ENCODE data around the gene ZCCHC4. TPM values are rescaled to one million over a fixed set of nuclear protein-coding genes. Genes with fewer than 3 reads are reported as not detected.
"Not testable (repeated sequence)": the region's sequence is repeated elsewhere in the genome, so short reads cannot be mapped to it uniquely, and the experiment has no call there.

ZCCHC4 gene
- total and polyA plus RNA-seq, 7 donors, result 3.5 to 21.8 (median 9.1) TPM

- Histone ChIP-seq H3K4me3 (no peak overlapping the region), H3K27ac (no peak overlapping the region), H3K9me3 (no peaks in the 10 kb centered on the region), H3K27me3 (no peaks in the 10 kb centered on the region), H3K4me1 (no peaks in the 10 kb centered on the region), H3K36me3 (peaks cover 0 to 41% (median 1%) of the 10 kb centered on the region in 4 donors)
- intact Hi-C loops (cut with DNase I), result no loop called here
- DNase-seq, result no peak
- TF ChIP-seq EP300 (IDR thresholded peaks at IDR 0.05) (no peak), POLR2AphosphoS5 (IDR thresholded peaks at IDR 0.05) (no peak), POLR2A (IDR thresholded peaks at IDR 0.05) (no peak), CTCF (IDR thresholded peaks at IDR 0.05) (no peak)
- WGBS, 2 donors, result 97 to 98% methylated on average over 9 of the region's 9 CpGs
Observed at GRCh38 chr4:25361253-25361652, 48.7 kb downstream of the ZCCHC4 start.

DNA sequence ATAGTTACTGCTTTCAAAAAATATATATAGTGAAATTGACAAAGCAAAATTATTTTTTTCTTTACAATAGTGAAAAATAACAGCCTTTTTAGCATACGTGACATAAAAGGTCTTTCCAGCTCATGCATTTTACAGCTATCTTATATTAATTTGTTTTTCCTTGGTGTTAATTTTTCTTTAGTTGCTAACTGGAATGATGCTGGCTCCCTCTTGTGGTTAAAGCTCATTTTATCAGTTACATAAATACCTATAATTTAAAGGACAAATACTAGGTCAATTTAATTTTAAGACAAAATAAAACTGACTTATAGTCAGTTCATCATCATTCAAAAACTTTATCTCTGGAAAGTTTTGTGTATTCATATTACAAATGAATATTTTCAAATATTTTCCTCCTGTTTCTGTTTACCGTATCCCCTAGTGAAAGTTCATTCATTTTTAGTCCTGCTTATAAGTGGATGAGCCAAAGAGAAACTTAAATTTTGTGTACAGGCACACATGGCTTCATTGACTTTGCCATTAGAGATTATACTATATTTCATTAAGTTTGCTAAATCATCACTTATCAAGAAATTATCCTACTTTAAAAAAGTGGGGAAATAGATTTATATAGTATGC, 54.5 kb downstream of the ZCCHC4 start:
- H3K9me3 ChIP-seq, result no peaks in the 10 kb centered on the region
- WGBS, 2 donors, result 79 to 84% methylated on average over 2 of the region's 2 CpGs
- no peak for DNase-seq
- H3K4me1 ChIP-seq, result no peaks in the 10 kb centered on the region
- H3K27ac ChIP-seq, result no peak overlapping the region
- no peaks in the 10 kb centered on the region for H3K27me3 ChIP-seq
- no peak overlapping the region for H3K4me3 ChIP-seq
- H3K36me3 ChIP-seq, result peaks cover 0 to 38% (median 5%) of the 10 kb centered on the region in 4 donors
- intact Hi-C loops (cut with DNase I), result no loop called here
- TF ChIP-seq CTCF (IDR thresholded peaks at IDR 0.05), result peak in 3 of 4 experiments; percentile 30 to 49 (median 31)
- TF ChIP-seq POLR2A (IDR thresholded peaks at IDR 0.05), result no peak

GRCh38 chr4:25367877-25368276, 55.3 kb downstream of the ZCCHC4 start:
- no peak overlapping the region for H3K27ac ChIP-seq
- H3K4me3 ChIP-seq, result no peak overlapping the region
- peaks cover 0 to 30% (median 5%) of the 10 kb centered on the region in 4 donors for H3K36me3 ChIP-seq
- TF ChIP-seq EP300 (IDR thresholded peaks at IDR 0.05) (no peak), POLR2AphosphoS5 (IDR thresholded peaks at IDR 0.05) (no peak)
- no peaks in the 10 kb centered on the region for H3K9me3 ChIP-seq
- intact Hi-C loops (cut with DNase I), result no loop called here
- H3K4me1 ChIP-seq, result no peaks in the 10 kb centered on the region
- no peaks in the 10 kb centered on the region for H3K27me3 ChIP-seq
- no peak for DNase-seq

GRCh38 chr4:25368315-25368714, 55.7 kb downstream of the ZCCHC4 start:
- no peaks in the 10 kb centered on the region for H3K9me3 ChIP-seq
- H3K27me3 ChIP-seq, result no peaks in the 10 kb centered on the region
- WGBS, 2 donors, result 79 to 87% methylated on average over 6 of the region's 6 CpGs
- no peak for TF ChIP-seq EP300 (IDR thresholded peaks at IDR 0.05)
- TF ChIP-seq CTCF (IDR thresholded peaks at IDR 0.05), result no peak
- no peak for TF ChIP-seq POLR2A (IDR thresholded peaks at IDR 0.05)
- no peak for TF ChIP-seq POLR2AphosphoS5 (IDR thresholded peaks at IDR 0.05)
- DNase-seq, result no peak
- no peaks in the 10 kb centered on the region for H3K4me1 ChIP-seq
- intact Hi-C loops (cut with DNase I), result no loop called here
- no peak overlapping the region for H3K27ac ChIP-seq
- peaks cover 0 to 30% (median 5%) of the 10 kb centered on the region in 4 donors for H3K36me3 ChIP-seq
- no peak overlapping the region for H3K4me3 ChIP-seq

- WGBS, 2 donors, result 54 to 69% methylated on average over 2 of the region's 2 CpGs
- no peak for TF ChIP-seq POLR2AphosphoS5 (IDR thresholded peaks at IDR 0.05)
- TF ChIP-seq POLR2A (IDR thresholded peaks at IDR 0.05), result no peak
- no peak for TF ChIP-seq EP300 (IDR thresholded peaks at IDR 0.05)
- TF ChIP-seq CTCF (IDR thresholded peaks at IDR 0.05), result no peak
- no peaks in the 10 kb centered on the region for H3K4me1 ChIP-seq
- H3K27ac ChIP-seq, result no peak overlapping the region
- no peaks in the 10 kb centered on the region for H3K27me3 ChIP-seq
- intact Hi-C loops (cut with DNase I), result loop anchor here (10.0 kb wide), 1 partner anchor 785 kb away; the partner anchor contains the start of gene DHX15
- no peaks in the 10 kb centered on the region for H3K9me3 ChIP-seq
- no peak for DNase-seq
- H3K36me3 ChIP-seq, result peaks cover 0 to 21% (median 4%) of the 10 kb centered on the region in 4 donors
- H3K4me3 ChIP-seq, result no peak overlapping the region
Observed at GRCh38 chr4:25370242-25370641, 57.7 kb downstream of the ZCCHC4 start.

- H3K27ac ChIP-seq, H3K4me1 ChIP-seq, H3K9me3 ChIP-seq, DNase-seq, H3K4me3 ChIP-seq, H3K27me3 ChIP-seq: not testable (repeated sequence)
- WGBS, 2 donors, result 86 to 88% methylated on average over 9 of the region's 9 CpGs
- H3K36me3 ChIP-seq, result peaks cover 0 to 14% (median 4%) of the 10 kb centered on the region in 4 donors
- intact Hi-C loops (cut with DNase I), result loop anchor here (10.0 kb wide), 1 partner anchor 788 kb away; the partner anchor contains the start of gene DHX15
Observed at GRCh38 chr4:25372549-25372948, 60.0 kb downstream of the ZCCHC4 start.
